Upper lobe of right lung (tissue), 1 donor: ENCODE results near the gene LNPEP. TPM values are rescaled to one million over a fixed set of nuclear protein-coding genes. Genes with fewer than 3 reads are reported as not detected.

ENCODE experiments used
- ATAC-seq: fragments of 200-7000 bp; cut with Tn5 transposase; one replicate; pipeline ENCODE4 v1.9.1; 2020; ENCODE audit warnings: mild to moderate bottlenecking, moderate library complexity
- DNase-seq: peaks from one replicate; pipeline ENCODE4 v3.0.0-alpha.2; 2020
- H3K27ac ChIP-seq: fragments of 200-600 bp; one replicate; pipeline ENCODE4 v1.8.0; 2022
- H3K27me3 ChIP-seq: fragments of 200-600 bp; one replicate; pipeline ENCODE4 v1.8.0; 2022; ENCODE audit warnings: mild to moderate bottlenecking
- H3K36me3 ChIP-seq: fragments of 200-600 bp; one replicate; pipeline ENCODE4 v1.8.0; 2022
- H3K4me1 ChIP-seq: fragments of 200-600 bp; one replicate; pipeline ENCODE4 v1.8.0; 2022
- H3K4me3 ChIP-seq: fragments of 200-600 bp; one replicate; pipeline ENCODE4 v1.8.0; 2022; ENCODE audit warnings: mild to moderate bottlenecking
- H3K9me3 ChIP-seq: fragments of 200-600 bp; one replicate; pipeline ENCODE4 v1.8.0; 2022
- CTCF ChIP-seq: fragments of 200-600 bp; IDR thresholded peaks from one replicate; pipeline ENCODE4 v1.8.0; 2022; ENCODE audit warnings: antibody characterized with exemption
- intact Hi-C: fragments of 100-400 bp; cut with DNase I; formaldehyde crosslinking; loops from one replicate; pipeline ENCODE4 v1.11.0; 2022
- total RNA-seq: library from RNA; stranded (reverse); fragmentation: NEBNext Ultra II Directional; extraction: Animal tissue kit (Norgen Biotek cat#: 25700); gene quantifications from one replicate; pipeline ENCODE4 v1.2.1, GENCODE V29; 2021
- donor health status: DM: no; HTN: yes; CAD: no; lungs with severe emphysema.

LNPEP gene
- total RNA-seq, 1 donor from 2014 or later: 50.6 TPM

GRCh38 chr5:97011567-97011966, 75.7 kb downstream of the LNPEP start:
- no peaks in the 10 kb centered on the region for H3K9me3 ChIP-seq
- no peaks in the 10 kb centered on the region for H3K27me3 ChIP-seq
- no peak for TF ChIP-seq CTCF
- no peak overlapping the region for H3K27ac ChIP-seq
- H3K36me3 ChIP-seq: peaks cover 61% of the 10 kb centered on the region
- ATAC-seq (no peak), DNase-seq (no peak)
- H3K4me3 ChIP-seq: no peak overlapping the region
- intact Hi-C loops: no loop called here
- no peaks in the 10 kb centered on the region for H3K4me1 ChIP-seq

GRCh38 chr5:97019435-97020117, 83.7 kb downstream of the LNPEP start:
- no peaks in the 10 kb centered on the region for H3K27me3 ChIP-seq
- no peaks in the 10 kb centered on the region for H3K4me1 ChIP-seq
- no peak overlapping the region for H3K4me3 ChIP-seq
- no peak for DNase-seq
- no peak for TF ChIP-seq CTCF
- peak; percentile 71 for ATAC-seq
- H3K9me3 ChIP-seq: no peaks in the 10 kb centered on the region
- intact Hi-C loops: no loop called here
- H3K27ac ChIP-seq: no peak overlapping the region
- peaks cover 84% of the 10 kb centered on the region for H3K36me3 ChIP-seq

- intact Hi-C loops: no loop called here
- no peaks in the 10 kb centered on the region for H3K4me1 ChIP-seq
- no peak for DNase-seq
- no peak overlapping the region for H3K27ac ChIP-seq
- H3K27me3 ChIP-seq: no peaks in the 10 kb centered on the region
- H3K4me3 ChIP-seq: no peak overlapping the region
- H3K9me3 ChIP-seq: no peaks in the 10 kb centered on the region
- no peak for TF ChIP-seq CTCF
- ATAC-seq: no peak
- H3K36me3 ChIP-seq: peaks cover 82% of the 10 kb centered on the region
Measured at GRCh38 chr5:97021416-97021815, 85.5 kb downstream of the LNPEP start.

GRCh38 chr5:97022898-97023297, 87.0 kb downstream of the LNPEP start:
- Histone ChIP-seq H3K36me3 (peaks cover 82% of the 10 kb centered on the region), H3K4me1 (no peaks in the 10 kb centered on the region), H3K4me3 (no peak overlapping the region), H3K9me3 (no peaks in the 10 kb centered on the region), H3K27me3 (no peaks in the 10 kb centered on the region), H3K27ac (no peak overlapping the region)
- ATAC-seq (no peak), DNase-seq (no peak)
- intact Hi-C loops: no loop called here
- no peak for TF ChIP-seq CTCF

- Histone ChIP-seq H3K27me3 (no peaks in the 10 kb centered on the region), H3K4me3 (no peak overlapping the region), H3K36me3 (peaks cover 77% of the 10 kb centered on the region), H3K9me3 (no peaks in the 10 kb centered on the region), H3K27ac (no peak overlapping the region), H3K4me1 (no peaks in the 10 kb centered on the region)
- TF ChIP-seq CTCF: no peak
- DNase-seq (no peak), ATAC-seq (no peak)
- intact Hi-C loops: no loop called here
Measured at GRCh38 chr5:97026721-97027120, 90.8 kb downstream of the LNPEP start.

- Histone ChIP-seq H3K27ac (no peak overlapping the region), H3K4me1 (no peaks in the 10 kb centered on the region), H3K4me3 (no peak overlapping the region), H3K36me3 (no peaks in the 10 kb centered on the region), H3K9me3 (no peaks in the 10 kb centered on the region), H3K27me3 (no peaks in the 10 kb centered on the region)
- intact Hi-C loops: no loop called here
- TF ChIP-seq CTCF: no peak
- DNase-seq (no peak), ATAC-seq (peak; percentile 49)
Measured at GRCh38 chr5:97037819-97038218, 101.9 kb downstream of the LNPEP start.
